ENCODE results near the gene CSMD2. TPM values are rescaled to one million over a fixed set of nuclear protein-coding genes. Genes with fewer than 3 reads are reported as not detected.

The CSMD2 gene
- total RNA-seq, 2 donors from 2014 or later = 0.62 to 2.8 TPM

DNA sequence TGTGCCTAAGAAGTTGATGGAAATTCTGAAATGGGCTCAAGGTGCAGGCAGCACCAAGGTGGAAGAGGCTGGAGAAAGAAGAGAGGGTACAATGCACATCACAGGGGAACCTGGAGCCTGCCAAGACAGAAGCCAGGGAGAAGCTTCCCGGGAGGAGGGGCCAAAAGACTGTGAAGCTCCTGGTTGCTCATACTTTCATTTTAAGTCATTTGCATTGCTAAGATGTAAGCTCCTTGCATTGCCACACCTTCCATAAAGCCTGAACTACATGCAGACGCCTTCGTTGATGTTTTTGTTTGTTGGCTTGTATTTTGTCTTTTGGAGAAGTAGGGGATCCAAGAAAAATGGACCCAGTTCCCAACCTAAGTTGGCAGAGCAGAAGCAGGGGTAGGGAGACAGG lies 232.2 kb downstream of the CSMD2 start:
- WGBS, 2 experiments (ENCODE audit: insufficient coverage in 1 of 2, insufficient read length in 1 of 2) = 86 to 87% methylated on average over 3 of the region's 3 CpGs
- H3K36me3 Mint-ChIP-seq (ENCODE audit: low read depth) = no peaks in the 10 kb centered on the region
- H3K9ac ChIP-seq (ENCODE audit: extremely low read depth, low read length, poor library complexity, severe bottlenecking) = no peak overlapping the region

DNA sequence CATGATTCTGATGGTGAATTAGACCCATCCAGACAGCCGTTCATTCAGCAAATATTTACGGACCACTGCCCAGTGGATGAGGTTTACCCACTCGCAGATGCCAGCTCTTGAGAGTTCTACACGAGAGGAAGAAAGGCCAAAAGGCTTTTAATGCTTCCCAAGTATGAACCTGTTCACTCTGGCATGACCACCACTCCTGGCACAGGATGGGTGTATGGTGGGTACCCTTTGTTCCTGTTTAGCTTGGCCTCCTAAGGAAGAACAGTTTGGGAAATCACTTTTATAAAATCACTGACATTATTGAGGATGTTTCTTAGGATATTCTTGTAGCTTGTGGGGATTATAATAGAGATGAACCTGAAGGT lies 233.9 kb downstream of the CSMD2 start:
- 94 to 96% methylated on average over 4 of the region's 4 CpGs for WGBS, 2 experiments (ENCODE audit: insufficient coverage in 1 of 2, insufficient read length in 1 of 2)

More for the DNA sequence above, 232.2 kb downstream of the CSMD2 start:
- TF ChIP-seq, protein P1, sequence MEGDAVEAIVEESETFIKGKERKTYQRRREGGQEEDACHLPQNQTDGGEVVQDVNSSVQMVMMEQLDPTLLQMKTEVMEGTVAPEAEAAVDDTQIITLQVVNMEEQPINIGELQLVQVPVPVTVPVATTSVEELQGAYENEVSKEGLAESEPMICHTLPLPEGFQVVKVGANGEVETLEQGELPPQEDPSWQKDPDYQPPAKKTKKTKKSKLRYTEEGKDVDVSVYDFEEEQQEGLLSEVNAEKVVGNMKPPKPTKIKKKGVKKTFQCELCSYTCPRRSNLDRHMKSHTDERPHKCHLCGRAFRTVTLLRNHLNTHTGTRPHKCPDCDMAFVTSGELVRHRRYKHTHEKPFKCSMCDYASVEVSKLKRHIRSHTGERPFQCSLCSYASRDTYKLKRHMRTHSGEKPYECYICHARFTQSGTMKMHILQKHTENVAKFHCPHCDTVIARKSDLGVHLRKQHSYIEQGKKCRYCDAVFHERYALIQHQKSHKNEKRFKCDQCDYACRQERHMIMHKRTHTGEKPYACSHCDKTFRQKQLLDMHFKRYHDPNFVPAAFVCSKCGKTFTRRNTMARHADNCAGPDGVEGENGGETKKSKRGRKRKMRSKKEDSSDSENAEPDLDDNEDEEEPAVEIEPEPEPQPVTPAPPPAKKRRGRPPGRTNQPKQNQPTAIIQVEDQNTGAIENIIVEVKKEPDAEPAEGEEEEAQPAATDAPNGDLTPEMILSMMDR (conservative IDR thresholded peaks at IDR 0.05) = no peak
- Histone ChIP-seq H3K9me3 (ENCODE audit: control insufficient read depth, low read length) (no peaks in the 10 kb centered on the region), H3K27ac (ENCODE audit: low read depth, low read length) (no peak overlapping the region), H3K27me3 (ENCODE audit: control insufficient read depth, insufficient read depth, low read length, poor library complexity, severe bottlenecking) (no peaks in the 10 kb centered on the region), H3K4me1 (ENCODE audit: control insufficient read depth, insufficient read depth, low read length) (no peaks in the 10 kb centered on the region), H3K4me3 (ENCODE audit: low read length) (no peak overlapping the region), H3K36me3 (ENCODE audit: control insufficient read depth, insufficient read depth, low read length) (no peaks in the 10 kb centered on the region)
- Mint-ChIP-seq H3K9me3 (no peaks in the 10 kb centered on the region), H3K4me3 (no peak overlapping the region), H3K27ac (no peak overlapping the region), H3K27me3 (ENCODE audit: insufficient read depth) (no peaks in the 10 kb centered on the region), H3K4me1 (no peaks in the 10 kb centered on the region)
- DNase-seq = no peak

DNA sequence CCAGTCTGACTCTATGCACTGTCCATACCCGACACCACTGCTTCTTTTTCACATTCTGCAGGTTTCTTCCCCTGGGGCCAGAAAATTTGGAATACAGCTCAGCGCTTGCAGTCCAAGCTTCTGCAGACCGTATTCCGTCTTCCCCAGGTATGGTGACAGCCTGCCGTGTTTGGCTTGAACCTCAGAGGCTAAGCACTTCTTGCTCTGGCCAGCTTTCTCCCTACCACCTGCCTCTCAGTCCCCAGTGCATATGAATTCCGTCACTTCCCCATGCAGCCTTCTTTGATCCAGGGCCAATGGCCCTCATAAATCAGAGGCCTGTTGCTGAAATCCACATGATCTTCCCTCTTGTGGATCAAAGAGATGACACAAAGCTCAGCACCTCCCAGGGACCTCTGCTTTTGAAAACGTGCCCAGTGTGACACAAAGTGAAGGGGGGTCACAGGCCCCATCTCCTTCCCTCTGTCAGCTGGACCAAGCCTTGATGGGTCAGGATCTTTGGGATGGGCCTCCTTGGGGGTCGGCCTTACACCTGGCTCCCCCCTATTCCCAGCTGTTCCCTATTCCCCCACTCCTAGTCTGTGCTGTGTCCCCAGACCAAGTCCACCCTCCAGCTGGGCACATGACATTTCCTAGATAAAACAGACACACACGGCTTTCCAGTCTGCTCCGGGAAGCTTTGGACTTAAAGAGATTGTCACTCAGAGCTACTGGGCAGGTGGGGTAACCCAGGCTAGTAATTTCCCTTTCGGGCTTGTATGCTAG lies 234.5 kb downstream of the CSMD2 start:
- no peaks in the 10 kb centered on the region for H3K36me3 Mint-ChIP-seq (ENCODE audit: low read depth)
- Histone ChIP-seq H3K36me3 (ENCODE audit: control insufficient read depth, insufficient read depth, low read length) (no peaks in the 10 kb centered on the region), H3K4me3 (ENCODE audit: low read length) (no peak overlapping the region), H3K27ac (ENCODE audit: low read depth, low read length) (no peak overlapping the region), H3K4me1 (ENCODE audit: control insufficient read depth, insufficient read depth, low read length) (no peaks in the 10 kb centered on the region), H3K9me3 (ENCODE audit: control insufficient read depth, low read length) (no peaks in the 10 kb centered on the region), H3K27me3 (ENCODE audit: control insufficient read depth, insufficient read depth, low read length, poor library complexity, severe bottlenecking) (no peaks in the 10 kb centered on the region), H3K9ac (ENCODE audit: extremely low read depth, low read length, poor library complexity, severe bottlenecking) (no peak overlapping the region)
- no peak overlapping the region for H3K27ac Mint-ChIP-seq
- 87 to 94% methylated on average over 9 to 11 of the region's 11 CpGs for WGBS, 2 experiments (ENCODE audit: insufficient coverage in 1 of 2, insufficient read length in 1 of 2)
- TF ChIP-seq, protein P1 (conservative IDR thresholded peaks at IDR 0.05) = no peak
- no peaks in the 10 kb centered on the region for H3K9me3 Mint-ChIP-seq
- H3K4me1 Mint-ChIP-seq = no peaks in the 10 kb centered on the region
- no peaks in the 10 kb centered on the region for H3K27me3 Mint-ChIP-seq (ENCODE audit: insufficient read depth)
- DNase-seq = no peak
- H3K4me3 Mint-ChIP-seq = no peak overlapping the region

More for the DNA sequence above, 233.9 kb downstream of the CSMD2 start:
- no peaks in the 10 kb centered on the region for H3K4me1 ChIP-seq (ENCODE audit: control insufficient read depth, insufficient read depth, low read length)
- TF ChIP-seq, protein P1 (conservative IDR thresholded peaks at IDR 0.05) = no peak
- Mint-ChIP-seq H3K36me3 (ENCODE audit: low read depth) (no peaks in the 10 kb centered on the region), H3K27ac (no peak overlapping the region), H3K4me1 (no peaks in the 10 kb centered on the region), H3K4me3 (no peak overlapping the region), H3K27me3 (ENCODE audit: insufficient read depth) (no peaks in the 10 kb centered on the region), H3K9me3 (no peaks in the 10 kb centered on the region)
- no peaks in the 10 kb centered on the region for H3K9me3 ChIP-seq (ENCODE audit: control insufficient read depth, low read length)
- no peak overlapping the region for H3K9ac ChIP-seq (ENCODE audit: extremely low read depth, low read length, poor library complexity, severe bottlenecking)
- no peak overlapping the region for H3K27ac ChIP-seq (ENCODE audit: low read depth, low read length)
- no peak overlapping the region for H3K4me3 ChIP-seq (ENCODE audit: low read length)
- DNase-seq = no peak
- H3K27me3 ChIP-seq (ENCODE audit: control insufficient read depth, insufficient read depth, low read length, poor library complexity, severe bottlenecking) = no peaks in the 10 kb centered on the region
- no peaks in the 10 kb centered on the region for H3K36me3 ChIP-seq (ENCODE audit: control insufficient read depth, insufficient read depth, low read length)
